Upper lobe of right lung (tissue), 1 donor: ENCODE data around the gene MITF. TPM values are rescaled to one million over a fixed set of nuclear protein-coding genes. Genes with fewer than 3 reads are reported as not detected.
A peak's percentile ranks its signal among the peaks of the same experiment; 100 is the strongest.

Experiments
- ATAC-seq: fragments of 200-7000 bp; cut with Tn5 transposase; one replicate; pipeline ENCODE4 v1.9.1; 2020; ENCODE audit warnings: mild to moderate bottlenecking, moderate library complexity
- DNase-seq: peaks from one replicate; pipeline ENCODE4 v3.0.0-alpha.2; 2020
- H3K27ac ChIP-seq: fragments of 200-600 bp; one replicate; pipeline ENCODE4 v1.8.0; 2022
- H3K27me3 ChIP-seq: fragments of 200-600 bp; one replicate; pipeline ENCODE4 v1.8.0; 2022; ENCODE audit warnings: mild to moderate bottlenecking
- H3K36me3 ChIP-seq: fragments of 200-600 bp; one replicate; pipeline ENCODE4 v1.8.0; 2022
- H3K4me1 ChIP-seq: fragments of 200-600 bp; one replicate; pipeline ENCODE4 v1.8.0; 2022
- H3K4me3 ChIP-seq: fragments of 200-600 bp; one replicate; pipeline ENCODE4 v1.8.0; 2022; ENCODE audit warnings: mild to moderate bottlenecking
- H3K9me3 ChIP-seq: fragments of 200-600 bp; one replicate; pipeline ENCODE4 v1.8.0; 2022
- intact Hi-C: fragments of 100-400 bp; cut with DNase I; formaldehyde crosslinking; loops from one replicate; pipeline ENCODE4 v1.11.0; 2022
- total RNA-seq: library from RNA; stranded (reverse); fragmentation: NEBNext Ultra II Directional; extraction: Animal tissue kit (Norgen Biotek cat#: 25700); gene quantifications from one replicate; pipeline ENCODE4 v1.2.1, GENCODE V29; 2021
- TF ChIP-seq, protein P1 (sequence below): fragments of 200-600 bp; IDR thresholded peaks from one replicate; pipeline ENCODE4 v1.8.0; 2022; ENCODE audit warnings: antibody characterized with exemption
- donor health status: DM: no; HTN: yes; CAD: no; lungs with severe emphysema.

Gene MITF
- total RNA-seq, 1 donor from 2014 or later = 29.5 TPM

DNA sequence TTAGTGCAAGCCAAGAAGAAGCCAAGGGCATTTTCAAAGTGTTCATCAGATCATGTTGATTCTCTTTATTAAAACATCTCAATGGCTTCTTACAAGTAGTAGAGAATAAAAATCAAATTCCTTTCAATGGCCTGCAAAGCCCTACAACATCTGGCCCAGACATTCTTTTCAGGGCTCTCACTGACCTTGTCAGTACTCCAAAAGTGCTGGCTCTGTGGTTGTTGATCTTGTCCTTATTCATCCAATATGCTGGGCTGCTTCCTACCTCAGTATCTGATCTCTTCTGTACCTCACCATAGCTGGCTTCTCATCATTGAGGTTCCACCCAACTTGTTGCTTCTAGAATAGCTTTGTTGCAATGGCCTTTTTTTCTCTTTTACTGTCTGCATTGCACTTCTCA is 186.2 kb downstream of the MITF start:
- H3K36me3 ChIP-seq = no peaks in the 10 kb centered on the region
- no peak overlapping the region for H3K27ac ChIP-seq
- DNase-seq (no peak), ATAC-seq (no peak)
- peaks cover 7% of the 10 kb centered on the region for H3K4me1 ChIP-seq
- H3K9me3 ChIP-seq = no peaks in the 10 kb centered on the region
- intact Hi-C loops = no loop called here
- TF ChIP-seq, protein P1, sequence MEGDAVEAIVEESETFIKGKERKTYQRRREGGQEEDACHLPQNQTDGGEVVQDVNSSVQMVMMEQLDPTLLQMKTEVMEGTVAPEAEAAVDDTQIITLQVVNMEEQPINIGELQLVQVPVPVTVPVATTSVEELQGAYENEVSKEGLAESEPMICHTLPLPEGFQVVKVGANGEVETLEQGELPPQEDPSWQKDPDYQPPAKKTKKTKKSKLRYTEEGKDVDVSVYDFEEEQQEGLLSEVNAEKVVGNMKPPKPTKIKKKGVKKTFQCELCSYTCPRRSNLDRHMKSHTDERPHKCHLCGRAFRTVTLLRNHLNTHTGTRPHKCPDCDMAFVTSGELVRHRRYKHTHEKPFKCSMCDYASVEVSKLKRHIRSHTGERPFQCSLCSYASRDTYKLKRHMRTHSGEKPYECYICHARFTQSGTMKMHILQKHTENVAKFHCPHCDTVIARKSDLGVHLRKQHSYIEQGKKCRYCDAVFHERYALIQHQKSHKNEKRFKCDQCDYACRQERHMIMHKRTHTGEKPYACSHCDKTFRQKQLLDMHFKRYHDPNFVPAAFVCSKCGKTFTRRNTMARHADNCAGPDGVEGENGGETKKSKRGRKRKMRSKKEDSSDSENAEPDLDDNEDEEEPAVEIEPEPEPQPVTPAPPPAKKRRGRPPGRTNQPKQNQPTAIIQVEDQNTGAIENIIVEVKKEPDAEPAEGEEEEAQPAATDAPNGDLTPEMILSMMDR = no peak
- H3K4me3 ChIP-seq = no peak overlapping the region
- H3K27me3 ChIP-seq = no peaks in the 10 kb centered on the region

DNA sequence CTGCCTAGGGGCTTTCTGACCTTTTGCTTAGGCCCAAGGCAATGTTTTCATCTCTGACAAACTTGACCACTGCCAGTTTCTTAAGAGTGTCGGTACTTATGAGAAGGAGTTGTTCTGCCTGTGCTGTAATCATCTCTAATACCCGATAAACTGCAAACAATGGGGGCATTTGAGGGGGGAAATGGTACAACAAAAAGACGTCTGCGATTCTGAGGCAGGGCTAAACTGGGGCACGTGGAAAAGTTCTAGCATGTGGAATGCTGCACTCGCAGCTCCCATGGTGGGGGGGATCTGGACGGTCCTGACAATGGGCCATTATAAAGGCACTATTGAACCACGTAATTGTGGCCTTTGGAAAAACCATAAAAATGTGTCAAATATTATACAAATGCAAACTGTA is 187.1 kb downstream of the MITF start:
- intact Hi-C loops = no loop called here
- Histone ChIP-seq H3K4me1 (peaks cover 7% of the 10 kb centered on the region), H3K36me3 (no peaks in the 10 kb centered on the region), H3K27me3 (no peaks in the 10 kb centered on the region), H3K9me3 (no peaks in the 10 kb centered on the region), H3K4me3 (no peak overlapping the region), H3K27ac (no peak overlapping the region)
- TF ChIP-seq, protein P1 = no peak
- ATAC-seq (no peak), DNase-seq (no peak)

DNA sequence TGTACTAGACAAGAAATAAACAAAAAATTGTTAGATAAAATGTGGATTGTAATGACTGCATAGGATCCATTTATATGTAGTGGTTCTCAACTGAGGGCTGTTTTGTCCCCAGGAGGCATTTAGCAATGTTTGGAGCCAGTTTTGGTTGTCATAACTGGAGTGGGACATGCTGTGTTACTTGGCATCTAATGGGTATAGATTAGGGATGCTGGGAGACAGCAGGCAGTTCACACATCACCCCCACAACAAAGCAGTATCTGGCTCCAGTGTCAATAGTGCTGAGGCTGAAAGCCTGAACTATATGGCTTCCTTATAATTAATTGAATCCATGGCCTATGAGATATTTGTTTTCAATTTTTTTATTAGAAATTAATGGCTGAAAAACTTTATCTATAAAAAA is 188.3 kb downstream of the MITF start:
- intact Hi-C loops = no loop called here
- ATAC-seq (no peak), DNase-seq (no peak)
- TF ChIP-seq, protein P1 = no peak
- Histone ChIP-seq H3K4me3 (no peak overlapping the region), H3K9me3 (no peaks in the 10 kb centered on the region), H3K36me3 (no peaks in the 10 kb centered on the region), H3K27ac (no peak overlapping the region), H3K27me3 (no peaks in the 10 kb centered on the region), H3K4me1 (peaks cover 7% of the 10 kb centered on the region)

DNA sequence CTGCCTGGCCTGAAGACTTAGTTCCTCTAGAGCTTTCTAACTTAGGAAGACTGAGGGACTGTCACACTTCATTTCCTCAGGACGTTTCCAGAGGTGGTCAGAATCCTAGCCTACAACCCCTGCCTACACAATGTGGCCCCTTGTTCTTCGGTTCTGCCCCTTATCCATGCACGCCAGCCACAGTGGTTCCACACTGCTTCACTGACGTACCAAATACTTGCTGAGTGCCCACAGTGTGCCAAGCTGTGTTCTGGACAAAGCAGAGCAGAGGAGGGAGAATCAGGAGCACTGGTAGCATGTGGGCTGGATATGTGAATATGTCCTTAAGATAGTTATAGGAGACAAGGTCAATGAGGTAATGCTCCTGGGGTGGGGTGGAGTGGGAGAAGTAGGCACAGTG is 189.8 kb downstream of the MITF start:
- TF ChIP-seq, protein P1 = no peak
- Histone ChIP-seq H3K27me3 (no peaks in the 10 kb centered on the region), H3K27ac (no peak overlapping the region), H3K4me1 (peaks cover 7% of the 10 kb centered on the region), H3K9me3 (no peaks in the 10 kb centered on the region), H3K4me3 (no peak overlapping the region), H3K36me3 (no peaks in the 10 kb centered on the region)
- DNase-seq (no peak), ATAC-seq (no peak)
- intact Hi-C loops = no loop called here

DNA sequence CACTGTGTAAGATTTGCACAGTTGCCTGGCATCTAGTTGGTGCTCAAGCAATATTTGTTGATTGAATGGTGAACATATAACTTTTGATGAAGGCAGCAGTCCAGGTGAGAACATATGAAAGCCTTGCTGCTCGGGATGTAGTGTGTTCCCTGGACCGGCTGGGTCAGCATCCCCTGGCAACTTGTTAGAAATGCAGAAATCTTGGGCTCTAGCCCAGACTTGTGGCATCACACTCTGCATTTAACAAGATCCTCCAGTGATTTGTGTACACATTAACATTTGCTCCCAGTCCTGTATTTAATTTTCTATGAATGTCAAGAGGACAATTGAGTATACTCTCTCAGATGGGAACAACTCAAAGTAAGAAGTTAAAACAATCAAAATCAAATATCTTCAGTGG is 191.3 kb downstream of the MITF start:
- TF ChIP-seq, protein P1 = no peak
- H3K4me3 ChIP-seq = no peak overlapping the region
- peaks cover under 1% of the 10 kb centered on the region for H3K4me1 ChIP-seq
- no peaks in the 10 kb centered on the region for H3K36me3 ChIP-seq
- DNase-seq = no peak
- peak; percentile 57 for ATAC-seq
- H3K27me3 ChIP-seq = no peaks in the 10 kb centered on the region
- intact Hi-C loops = no loop called here
- H3K9me3 ChIP-seq = no peaks in the 10 kb centered on the region
- no peak overlapping the region for H3K27ac ChIP-seq

DNA sequence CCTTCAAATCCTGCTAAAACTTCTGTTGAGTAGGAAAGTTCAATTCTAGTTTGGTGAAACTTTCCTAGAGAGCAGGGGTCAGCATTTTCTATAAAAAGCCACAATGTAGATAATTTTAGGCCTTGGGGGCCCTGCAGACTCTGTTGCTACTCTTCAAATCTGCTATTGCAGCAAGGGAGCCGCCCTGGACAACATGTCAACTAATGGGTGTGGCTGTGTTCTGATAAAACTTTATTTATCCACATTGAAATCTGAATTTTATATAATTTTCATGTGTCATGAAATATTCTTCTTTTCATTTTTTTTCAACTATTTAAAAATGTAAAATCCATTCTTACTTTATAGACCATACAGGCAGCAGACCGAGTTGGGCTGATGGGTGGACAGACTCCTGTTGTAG is 192.8 kb downstream of the MITF start:
- no peaks in the 10 kb centered on the region for H3K36me3 ChIP-seq
- intact Hi-C loops = no loop called here
- TF ChIP-seq, protein P1 = no peak

More for the DNA sequence above, 192.8 kb downstream of the MITF start:
- Histone ChIP-seq H3K4me1 (no peaks in the 10 kb centered on the region), H3K27ac (no peak overlapping the region), H3K4me3 (no peak overlapping the region), H3K9me3 (no peaks in the 10 kb centered on the region), H3K27me3 (no peaks in the 10 kb centered on the region)
- ATAC-seq = no peak
- no peak for DNase-seq
